Subcutaneous abdominal adipose tissue (tissue), 5 donors: ENCODE data around the gene INPP5D.

Source experiments
- H3K27ac ChIP-seq: one replicate; pipeline ENCODE4 v1.7.0; 2013; ENCODE audit warnings: low read depth, mild to moderate bottlenecking, inconsistent platforms, low read length, moderate library complexity
- H3K27me3 ChIP-seq, 5 donors: one replicate each; pipeline ENCODE4 v1.7.0; 2013; ENCODE audit warnings: low read length in 5 of 5, inconsistent platforms in 1 of 5; ENCODE audit not compliant: control insufficient read depth in 5 of 5, insufficient read depth in 4 of 5
- H3K36me3 ChIP-seq, 5 donors: one replicate each; pipeline ENCODE4 v1.7.0; 2013; ENCODE audit warnings: low read length in 5 of 5; ENCODE audit not compliant: control insufficient read depth in 5 of 5, insufficient read depth in 5 of 5
- H3K4me1 ChIP-seq, 5 donors: one replicate each; pipeline ENCODE4 v1.7.0; 2013; ENCODE audit warnings: low read length in 5 of 5, mild to moderate bottlenecking in 3 of 5, moderate library complexity in 1 of 5; ENCODE audit not compliant: control insufficient read depth in 5 of 5, insufficient read depth in 5 of 5
- H3K4me3 ChIP-seq, 5 donors: one replicate each; pipeline ENCODE4 v1.7.0; 2013; ENCODE audit warnings: low read length in 5 of 5, low read depth in 1 of 5
- H3K9ac ChIP-seq, 5 donors: one replicate each; pipeline ENCODE4 v1.7.0; 2013; ENCODE audit warnings: low read length in 5 of 5, mild to moderate bottlenecking in 4 of 5, moderate library complexity in 3 of 5
- H3K9me3 ChIP-seq, 5 donors: one replicate each; pipeline ENCODE4 v1.7.0; 2013; ENCODE audit warnings: low read length in 5 of 5; ENCODE audit not compliant: control insufficient read depth in 5 of 5
- donor health status: healthy.
- donor health status: healthy.
- donor health status: healthy.
- donor health status: healthy.
- donor health status: healthy.

The INPP5D gene

GRCh38 chr2:233162770-233163169 is 102.6 kb downstream of the INPP5D start:
- peaks cover 0 to 3% (median 0%) of the 10 kb centered on the region in 5 donors for H3K9me3 ChIP-seq
- H3K4me1 ChIP-seq = peaks cover 0 to 11% (median 7%) of the 10 kb centered on the region in 5 donors
- H3K27ac ChIP-seq = no peak overlapping the region
- no peak overlapping the region for H3K9ac ChIP-seq
- peaks cover 0 to 68% (median 24%) of the 10 kb centered on the region in 5 donors for H3K36me3 ChIP-seq
- no peak overlapping the region for H3K4me3 ChIP-seq
- peaks cover 0 to 13% (median 2%) of the 10 kb centered on the region in 5 donors for H3K27me3 ChIP-seq

- H3K27ac ChIP-seq = no peak overlapping the region
- peaks cover 0 to 62% (median 20%) of the 10 kb centered on the region in 5 donors for H3K36me3 ChIP-seq
- no peaks in the 10 kb centered on the region for H3K9me3 ChIP-seq
Observed at GRCh38 chr2:233163486-233164103, 103.5 kb downstream of the INPP5D start.

GRCh38 chr2:233164128-233164635 is 104.0 kb downstream of the INPP5D start:
- Histone ChIP-seq H3K9me3 (no peaks in the 10 kb centered on the region), H3K36me3 (peaks cover 0 to 61% (median 21%) of the 10 kb centered on the region in 5 donors), H3K4me3 (no peak overlapping the region), H3K4me1 (peaks cover 0 to 11% (median 7%) of the 10 kb centered on the region in 5 donors), H3K27me3 (peaks cover 0 to 13% (median 2%) of the 10 kb centered on the region in 5 donors), H3K27ac (no peak overlapping the region), H3K9ac (no peak overlapping the region)

More at GRCh38 chr2:233163486-233164103, 103.5 kb downstream of the INPP5D start:
- no peak overlapping the region for H3K4me3 ChIP-seq
- H3K27me3 ChIP-seq = peaks cover 0 to 13% (median 2%) of the 10 kb centered on the region in 5 donors
- H3K4me1 ChIP-seq = peaks cover 0 to 11% (median 7%) of the 10 kb centered on the region in 5 donors
- no peak overlapping the region for H3K9ac ChIP-seq

GRCh38 chr2:233164967-233165366 is 104.8 kb downstream of the INPP5D start:
- no peaks in the 10 kb centered on the region for H3K9me3 ChIP-seq
- H3K9ac ChIP-seq = no peak overlapping the region
- no peak overlapping the region for H3K27ac ChIP-seq
- peaks cover 0 to 63% (median 28%) of the 10 kb centered on the region in 5 donors for H3K36me3 ChIP-seq
- no peak overlapping the region for H3K4me3 ChIP-seq
- peaks cover 0 to 13% (median 2%) of the 10 kb centered on the region in 5 donors for H3K27me3 ChIP-seq
- H3K4me1 ChIP-seq = peaks cover 0 to 11% (median 7%) of the 10 kb centered on the region in 5 donors

GRCh38 chr2:233165543-233165894 is 105.4 kb downstream of the INPP5D start:
- Histone ChIP-seq H3K9me3 (no peaks in the 10 kb centered on the region), H3K4me3 (no peak overlapping the region), H3K9ac (no peak overlapping the region), H3K36me3 (peaks cover 0 to 66% (median 33%) of the 10 kb centered on the region in 5 donors), H3K27me3 (peaks cover 0 to 13% (median 2%) of the 10 kb centered on the region in 5 donors), H3K4me1 (peaks cover 0 to 11% (median 7%) of the 10 kb centered on the region in 5 donors), H3K27ac (no peak overlapping the region)

- H3K27me3 ChIP-seq = peaks cover 0 to 13% (median 2%) of the 10 kb centered on the region in 5 donors
- H3K9me3 ChIP-seq = no peaks in the 10 kb centered on the region
- H3K9ac ChIP-seq = no peak overlapping the region
- no peak overlapping the region for H3K4me3 ChIP-seq
- H3K27ac ChIP-seq = no peak overlapping the region
- H3K4me1 ChIP-seq = peaks cover 0 to 11% (median 7%) of the 10 kb centered on the region in 5 donors
- H3K36me3 ChIP-seq = peaks cover 0 to 69% (median 35%) of the 10 kb centered on the region in 5 donors
Observed at GRCh38 chr2:233165895-233166661, 105.9 kb downstream of the INPP5D start.

GRCh38 chr2:233168445-233168844 is 108.3 kb downstream of the INPP5D start:
- Histone ChIP-seq H3K4me3 (no peak overlapping the region), H3K27ac (no peak overlapping the region), H3K9me3 (no peaks in the 10 kb centered on the region), H3K27me3 (peaks cover 0 to 13% (median 2%) of the 10 kb centered on the region in 5 donors), H3K9ac (no peak overlapping the region), H3K4me1 (peaks cover 0 to 11% (median 7%) of the 10 kb centered on the region in 5 donors), H3K36me3 (peaks cover 0 to 70% (median 46%) of the 10 kb centered on the region in 5 donors)

GRCh38 chr2:233168919-233169318 is 108.8 kb downstream of the INPP5D start:
- Histone ChIP-seq H3K27ac (no peak overlapping the region), H3K9ac (no peak overlapping the region), H3K36me3 (peaks cover 0 to 68% (median 41%) of the 10 kb centered on the region in 5 donors), H3K9me3 (no peaks in the 10 kb centered on the region), H3K27me3 (peaks cover 0 to 13% (median 2%) of the 10 kb centered on the region in 5 donors), H3K4me3 (no peak overlapping the region), H3K4me1 (peaks cover 0 to 11% (median 7%) of the 10 kb centered on the region in 5 donors)

- Histone ChIP-seq H3K27me3 (peaks cover 0 to under 1% (median 0%) of the 10 kb centered on the region in 5 donors), H3K9me3 (no peaks in the 10 kb centered on the region), H3K27ac (no peak overlapping the region), H3K4me3 (no peak overlapping the region), H3K36me3 (peaks cover 0 to 55% (median 38%) of the 10 kb centered on the region in 5 donors), H3K4me1 (peaks cover 0 to under 1% (median 0%) of the 10 kb centered on the region in 5 donors), H3K9ac (no peak overlapping the region)
Observed at GRCh38 chr2:233171344-233171743, 111.2 kb downstream of the INPP5D start.

GRCh38 chr2:233173115-233173514 is 113.0 kb downstream of the INPP5D start:
- no peak overlapping the region for H3K9ac ChIP-seq
- H3K9me3 ChIP-seq = no peaks in the 10 kb centered on the region
- no peaks in the 10 kb centered on the region for H3K27me3 ChIP-seq
- H3K36me3 ChIP-seq = peaks cover 0 to 64% (median 37%) of the 10 kb centered on the region in 5 donors
- H3K27ac ChIP-seq = no peak overlapping the region
- H3K4me3 ChIP-seq = no peak overlapping the region
- no peaks in the 10 kb centered on the region for H3K4me1 ChIP-seq
